Activated T-cell treated with anti-CD3 and anti-CD28 coated beads, Interleukin-2, amount 50 U/mL, for 72 hours (primary cell): ENCODE data around the gene ELOVL2. TPM values are rescaled to one million over a fixed set of nuclear protein-coding genes. Genes with fewer than 3 reads are reported as not detected.
"Not testable (repeated sequence)": the region's sequence is repeated elsewhere in the genome, so short reads cannot be mapped to it uniquely, and the experiment has no call there.

Experiments
- ATAC-seq, 2 donors: fragments of 150-1000 bp; cut with Tn5 transposase; replicated peaks in 1 of 2; 2 replicates each; pipeline ENCODE4 v1.10.0; 2021; ENCODE audit warnings: moderate library complexity in 2 of 2, mild to moderate bottlenecking in 1 of 2
- DNase-seq, 2 donors: peaks; one replicate each; pipeline ENCODE4 v3.0.0; 2021 to 2022; ENCODE audit warnings: mixed read lengths in 1 of 2
- H3K27ac Mint-ChIP-seq: one replicate; pipeline ENCODE4 v1.8.0; 2022; ENCODE audit warnings: mild to moderate bottlenecking, moderate library complexity, mixed read lengths
- H3K27me3 Mint-ChIP-seq: one replicate; pipeline ENCODE4 v1.8.0; 2022; ENCODE audit warnings: low read depth, mixed read lengths
- H3K36me3 Mint-ChIP-seq, 2 donors: one replicate each; pipeline ENCODE4 v1.8.0; 2022; ENCODE audit warnings: mixed read lengths in 2 of 2, mild to moderate bottlenecking in 1 of 2; ENCODE audit not compliant: insufficient read depth in 2 of 2
- H3K4me1 Mint-ChIP-seq: one replicate; pipeline ENCODE4 v1.8.0; 2022; ENCODE audit warnings: low read depth, mixed read lengths
- H3K4me3 Mint-ChIP-seq, 2 donors: one replicate each; pipeline ENCODE4 v1.8.0; 2022; ENCODE audit warnings: mild to moderate bottlenecking in 2 of 2, mixed read lengths in 2 of 2, moderate library complexity in 2 of 2
- H3K9me3 Mint-ChIP-seq, 2 donors: one replicate each; pipeline ENCODE4 v1.8.0; 2022; ENCODE audit warnings: mixed read lengths in 2 of 2
- total RNA-seq, 2 donors: library from RNA; stranded (reverse); gene quantifications; one replicate each; pipeline ENCODE4 v1.2.3, GENCODE V29; 2022

The ELOVL2 gene
- total RNA-seq, 2 donors from 2014 or later: 0.07 TPM; not detected in 1

GRCh38 chr6:11008821-11009220 lies 35.3 kb downstream of the ELOVL2 start:
- H3K4me1 Mint-ChIP-seq: no peaks in the 10 kb centered on the region
- H3K36me3 Mint-ChIP-seq: no peaks in the 10 kb centered on the region
- H3K4me3 Mint-ChIP-seq: no peak overlapping the region
- DNase-seq (no peak), ATAC-seq (no peak)
- H3K9me3 Mint-ChIP-seq: no peaks in the 10 kb centered on the region
- H3K27ac Mint-ChIP-seq: no peak overlapping the region
- peaks cover 29% of the 10 kb centered on the region for H3K27me3 Mint-ChIP-seq

GRCh38 chr6:11007715-11008608 lies 36.1 kb downstream of the ELOVL2 start:
- no peaks in the 10 kb centered on the region for H3K36me3 Mint-ChIP-seq
- ATAC-seq: peak; percentile 74 to 94
- H3K4me1 Mint-ChIP-seq: no peaks in the 10 kb centered on the region
- H3K9me3 Mint-ChIP-seq: no peaks in the 10 kb centered on the region
- H3K4me3 Mint-ChIP-seq: no peak overlapping the region
- DNase-seq: no peak
- H3K27ac Mint-ChIP-seq: no peak overlapping the region
- peaks cover 21% of the 10 kb centered on the region for H3K27me3 Mint-ChIP-seq

DNA sequence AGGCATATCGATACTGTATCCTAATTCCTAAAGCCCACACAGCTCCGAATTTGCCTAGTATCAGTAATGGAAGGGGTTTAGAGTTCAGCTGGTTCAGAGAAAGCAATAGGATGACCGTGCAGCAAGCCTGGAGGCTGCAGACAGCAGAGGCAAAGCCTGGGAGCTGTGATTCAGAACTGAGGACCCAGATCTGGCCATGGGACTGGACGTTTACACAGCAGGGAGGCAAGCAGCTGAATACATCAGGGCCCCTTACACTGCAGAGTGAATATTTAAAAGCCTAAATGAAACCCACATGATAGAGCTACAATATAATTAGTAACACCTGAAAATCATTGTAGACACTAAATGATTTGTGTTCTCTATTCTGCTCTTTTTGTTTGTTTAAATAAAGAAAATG lies 38.0 kb downstream of the ELOVL2 start:
- no peaks in the 10 kb centered on the region for H3K4me1 Mint-ChIP-seq
- H3K27ac Mint-ChIP-seq: no peak overlapping the region
- no peaks in the 10 kb centered on the region for H3K36me3 Mint-ChIP-seq
- H3K27me3 Mint-ChIP-seq: peaks cover 22% of the 10 kb centered on the region
- DNase-seq: no peak
- ATAC-seq: no peak
- no peaks in the 10 kb centered on the region for H3K9me3 Mint-ChIP-seq
- no peak overlapping the region for H3K4me3 Mint-ChIP-seq

DNA sequence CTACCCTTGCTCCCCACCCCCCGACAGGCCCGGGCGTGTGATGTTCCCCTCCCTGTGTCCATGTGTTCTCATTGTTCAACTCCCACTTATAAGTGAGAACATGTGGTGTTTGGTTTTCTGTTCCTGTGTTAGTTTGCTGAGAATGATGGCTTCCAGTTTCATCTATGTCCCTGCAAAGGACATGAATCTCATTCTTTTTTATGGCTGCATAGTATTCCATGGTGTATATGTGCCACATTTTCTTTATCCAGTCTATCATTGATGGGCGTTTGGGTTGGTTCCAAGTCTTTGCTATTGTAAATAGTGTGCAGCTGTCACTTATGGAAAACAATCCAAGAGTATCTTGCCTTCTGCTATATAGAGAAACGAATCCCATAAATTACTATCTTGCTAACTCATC lies 40.8 kb downstream of the ELOVL2 start:
- not testable (repeated sequence) for H3K9me3 Mint-ChIP-seq

GRCh38 chr6:11002176-11002575 lies 41.9 kb downstream of the ELOVL2 start:
- Mint-ChIP-seq H3K27me3 (peaks cover 12% of the 10 kb centered on the region), H3K4me3 (no peak overlapping the region), H3K27ac (no peak overlapping the region), H3K36me3 (no peaks in the 10 kb centered on the region), H3K9me3 (no peaks in the 10 kb centered on the region), H3K4me1 (no peaks in the 10 kb centered on the region)
- DNase-seq (no peak), ATAC-seq (no peak)

More for the DNA sequence above, 40.8 kb downstream of the ELOVL2 start:
- DNase-seq, H3K27ac Mint-ChIP-seq, H3K4me3 Mint-ChIP-seq, H3K4me1 Mint-ChIP-seq, H3K36me3 Mint-ChIP-seq, ATAC-seq: not testable (repeated sequence)
- H3K27me3 Mint-ChIP-seq: peaks cover 19% of the 10 kb centered on the region

DNA sequence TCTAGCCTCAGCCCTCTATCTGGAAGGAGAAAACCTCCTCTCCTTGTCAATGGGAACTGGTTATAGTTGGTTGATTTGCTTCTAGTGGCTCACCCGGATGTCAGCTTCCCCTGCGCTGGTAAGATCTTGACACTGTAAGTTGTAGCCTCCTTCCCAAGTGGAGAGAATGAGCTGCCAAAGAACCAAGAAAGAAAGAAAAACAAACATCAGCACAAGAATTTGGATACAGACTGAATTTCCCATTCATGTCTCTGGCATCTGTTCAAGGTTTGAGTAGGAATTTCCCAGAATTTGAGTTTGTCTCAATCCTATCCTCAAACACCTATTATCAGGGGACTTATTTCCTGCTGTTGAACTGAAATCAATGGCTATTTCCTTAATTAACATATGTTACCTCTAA lies 44.1 kb downstream of the ELOVL2 start:
- Mint-ChIP-seq H3K27me3 (peaks cover 12% of the 10 kb centered on the region), H3K27ac (no peak overlapping the region), H3K36me3 (no peaks in the 10 kb centered on the region), H3K9me3 (no peaks in the 10 kb centered on the region), H3K4me1 (no peaks in the 10 kb centered on the region), H3K4me3 (no peak overlapping the region)
- ATAC-seq: no peak
- DNase-seq: no peak

DNA sequence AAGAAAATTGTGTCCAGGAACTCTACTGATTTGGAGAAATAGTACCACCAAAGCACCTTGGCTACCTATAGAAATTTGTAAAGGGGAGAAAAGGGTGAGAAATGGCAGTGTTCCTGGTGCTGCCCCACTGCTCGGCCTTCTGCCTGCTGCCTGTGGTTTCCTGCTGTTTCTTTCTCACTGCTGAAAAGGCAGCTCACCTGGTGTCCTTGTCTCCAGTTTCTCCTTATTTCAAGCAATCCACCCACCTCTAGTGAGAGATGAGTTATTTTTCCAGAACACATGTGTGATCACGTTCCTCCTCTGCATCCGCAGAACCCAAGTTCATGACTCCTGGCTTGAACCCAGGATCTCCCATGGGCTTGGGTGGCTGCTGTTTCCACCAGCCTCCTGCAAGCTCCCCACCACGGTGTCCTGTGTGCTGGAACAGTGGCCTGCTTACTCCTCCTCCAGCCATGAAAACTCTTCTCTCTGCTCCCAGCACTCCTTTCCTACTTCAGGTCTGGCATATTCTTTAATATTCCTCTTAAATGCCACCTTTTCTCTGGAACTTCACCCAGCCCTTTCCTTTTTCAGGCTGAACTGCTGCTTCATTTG lies 48.9 kb downstream of the ELOVL2 start:
- H3K4me3 Mint-ChIP-seq: no peak overlapping the region
- no peak for DNase-seq
- H3K4me1 Mint-ChIP-seq: no peaks in the 10 kb centered on the region
- H3K27ac Mint-ChIP-seq: no peak overlapping the region
- no peaks in the 10 kb centered on the region for H3K36me3 Mint-ChIP-seq
- ATAC-seq: no peak
- peaks cover 6% of the 10 kb centered on the region for H3K27me3 Mint-ChIP-seq
- no peaks in the 10 kb centered on the region for H3K9me3 Mint-ChIP-seq

- Mint-ChIP-seq H3K4me1 (no peaks in the 10 kb centered on the region), H3K36me3 (no peaks in the 10 kb centered on the region), H3K27ac (no peak overlapping the region), H3K27me3 (no peaks in the 10 kb centered on the region), H3K9me3 (no peaks in the 10 kb centered on the region), H3K4me3 (no peak overlapping the region)
- DNase-seq (no peak), ATAC-seq (no peak)
Measured at GRCh38 chr6:10993896-10994295, 50.2 kb downstream of the ELOVL2 start.

DNA sequence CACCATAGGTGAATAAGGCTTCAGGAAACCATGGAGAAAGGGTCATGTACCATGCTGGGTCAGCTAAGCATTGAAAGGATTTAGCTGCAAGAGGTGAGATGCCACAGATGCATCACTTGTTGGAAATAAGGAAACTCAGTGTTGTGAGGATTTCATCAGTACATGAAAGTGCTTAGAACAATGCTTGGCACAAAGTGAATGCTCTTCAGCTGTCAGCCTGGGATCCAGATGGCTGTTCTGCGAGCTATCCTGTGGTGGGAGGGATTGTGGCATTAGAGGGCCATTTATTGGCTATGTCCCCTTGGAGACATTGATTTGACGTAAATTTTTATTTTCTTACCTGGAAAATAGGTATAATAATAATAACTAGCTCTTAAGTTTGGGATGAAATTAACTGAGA lies 53.0 kb downstream of the ELOVL2 start:
- no peak overlapping the region for H3K4me3 Mint-ChIP-seq
- no peaks in the 10 kb centered on the region for H3K9me3 Mint-ChIP-seq
- peaks cover 13% of the 10 kb centered on the region for H3K27me3 Mint-ChIP-seq
- DNase-seq: no peak
- no peaks in the 10 kb centered on the region for H3K36me3 Mint-ChIP-seq
- no peaks in the 10 kb centered on the region for H3K4me1 Mint-ChIP-seq
- ATAC-seq: no peak
- H3K27ac Mint-ChIP-seq: no peak overlapping the region

GRCh38 chr6:10989587-10989986 lies 54.5 kb downstream of the ELOVL2 start:
- H3K4me3 Mint-ChIP-seq: no peak overlapping the region
- peaks cover 13% of the 10 kb centered on the region for H3K27me3 Mint-ChIP-seq
- no peak for ATAC-seq
- no peaks in the 10 kb centered on the region for H3K36me3 Mint-ChIP-seq
- no peaks in the 10 kb centered on the region for H3K4me1 Mint-ChIP-seq
- no peaks in the 10 kb centered on the region for H3K9me3 Mint-ChIP-seq
- no peak overlapping the region for H3K27ac Mint-ChIP-seq
- no peak for DNase-seq

DNA sequence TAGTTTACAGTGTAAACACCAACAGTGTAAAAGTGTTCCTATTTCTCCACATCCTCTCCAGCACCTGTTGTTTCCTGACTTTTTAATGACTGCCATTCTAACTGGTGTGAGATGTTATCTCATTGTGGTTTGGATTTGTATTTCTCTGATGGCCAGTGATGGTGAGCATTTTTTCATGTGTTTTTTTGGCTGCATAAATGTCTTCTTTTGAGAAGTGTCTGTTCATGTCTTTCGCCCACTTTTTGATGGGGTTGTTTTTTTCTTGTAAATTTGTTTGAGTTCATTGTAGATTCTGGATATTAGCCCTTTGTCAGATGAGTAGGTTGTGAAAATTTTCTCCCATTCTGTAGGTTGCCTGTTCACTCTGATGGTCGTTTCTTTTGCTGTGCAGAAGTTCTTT lies 59.1 kb downstream of the ELOVL2 start:
- not testable (repeated sequence) for H3K36me3 Mint-ChIP-seq, H3K9me3 Mint-ChIP-seq, ATAC-seq, H3K4me3 Mint-ChIP-seq, H3K4me1 Mint-ChIP-seq, H3K27ac Mint-ChIP-seq, DNase-seq
- peaks cover 21% of the 10 kb centered on the region for H3K27me3 Mint-ChIP-seq

- Mint-ChIP-seq H3K27me3 (peaks cover 7% of the 10 kb centered on the region), H3K4me3 (no peak overlapping the region), H3K27ac (no peak overlapping the region), H3K4me1 (no peaks in the 10 kb centered on the region), H3K9me3 (no peaks in the 10 kb centered on the region), H3K36me3 (no peaks in the 10 kb centered on the region)
- no peak for DNase-seq
- no peak for ATAC-seq
Measured at GRCh38 chr6:10981409-10981808, 62.7 kb downstream of the ELOVL2 start.

GRCh38 chr6:10979603-10980002 lies 64.5 kb downstream of the ELOVL2 start:
- H3K36me3 Mint-ChIP-seq: no peaks in the 10 kb centered on the region
- DNase-seq (no peak), ATAC-seq (no peak)
- no peaks in the 10 kb centered on the region for H3K4me1 Mint-ChIP-seq
- H3K4me3 Mint-ChIP-seq: no peak overlapping the region
- no peaks in the 10 kb centered on the region for H3K9me3 Mint-ChIP-seq
- H3K27me3 Mint-ChIP-seq: peaks cover 7% of the 10 kb centered on the region
- no peak overlapping the region for H3K27ac Mint-ChIP-seq
